GM04504 (cell line): ENCODE results near the gene CETN2.
A peak's percentile ranks its signal among the peaks of the same experiment; 100 is the strongest.
"Not testable (repeated sequence)": the region's sequence is repeated elsewhere in the genome, so short reads cannot be mapped to it uniquely, and the experiment has no call there.

Experiments
- DNase-seq: peaks from one replicate; pipeline ENCODE4 v3.0.0-alpha.2; 2012; ENCODE audit warnings: low read depth

The CETN2 gene

DNA sequence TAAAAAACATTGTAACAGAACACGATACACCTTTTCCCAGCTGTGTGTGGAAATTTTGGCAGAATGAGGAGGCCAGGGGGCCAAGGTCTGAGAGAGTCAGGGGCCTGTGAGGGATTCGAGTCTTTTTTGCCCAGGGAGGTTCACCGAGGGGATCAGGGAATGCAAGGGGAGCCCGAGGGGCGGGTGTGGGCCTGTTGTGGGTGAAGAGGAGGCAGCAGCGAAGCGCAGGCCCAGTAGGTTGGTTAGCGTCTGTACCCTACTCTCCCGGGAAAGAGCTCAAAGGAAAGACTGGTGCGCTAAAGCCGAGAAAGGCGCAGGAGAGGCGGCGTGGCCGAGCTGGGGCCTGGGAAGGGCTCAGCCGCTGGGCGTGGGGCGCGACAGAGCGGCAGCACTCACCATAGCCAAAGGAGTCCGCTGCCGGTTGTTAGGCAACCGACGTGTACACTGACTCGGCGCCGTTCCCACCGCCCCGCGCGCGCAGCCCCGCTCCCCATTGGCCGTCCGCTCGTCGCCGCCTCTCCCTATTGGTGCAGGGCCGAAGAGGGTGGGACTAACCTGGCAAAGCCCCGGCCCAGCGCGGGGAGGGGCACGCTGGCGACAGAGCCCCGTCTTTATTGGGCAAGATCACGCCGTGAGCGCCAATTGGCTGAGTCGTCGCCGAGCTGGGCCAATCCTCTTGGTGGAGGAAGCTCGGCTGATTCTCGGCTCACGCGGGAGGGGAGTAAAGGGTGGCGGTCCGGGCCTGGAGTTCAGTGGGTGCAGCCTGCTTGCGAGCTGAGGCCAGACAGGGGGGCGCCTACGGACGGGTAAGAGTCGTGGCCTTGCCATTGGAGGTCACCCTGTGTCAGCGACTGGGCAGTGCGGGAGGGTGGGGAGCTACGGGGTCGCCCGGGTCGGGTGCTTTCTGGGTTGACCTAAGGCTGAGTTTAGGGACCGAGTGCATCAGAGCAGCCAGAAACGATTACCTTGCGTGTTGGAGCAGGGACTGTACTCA, at the start of gene CETN2, which contains the start of gene NSDHL:
TSS of gene CETN2 (minus strand) at position 446 of the 994 bp plus-strand sequence. CDS start at position 399, 47 bp downstream.
TSS of gene NSDHL (plus strand) at position 752 of the 994 bp plus-strand sequence. CDS start 15,262 bp downstream, outside the sequence.
- peak; percentile 90 for DNase-seq

DNA sequence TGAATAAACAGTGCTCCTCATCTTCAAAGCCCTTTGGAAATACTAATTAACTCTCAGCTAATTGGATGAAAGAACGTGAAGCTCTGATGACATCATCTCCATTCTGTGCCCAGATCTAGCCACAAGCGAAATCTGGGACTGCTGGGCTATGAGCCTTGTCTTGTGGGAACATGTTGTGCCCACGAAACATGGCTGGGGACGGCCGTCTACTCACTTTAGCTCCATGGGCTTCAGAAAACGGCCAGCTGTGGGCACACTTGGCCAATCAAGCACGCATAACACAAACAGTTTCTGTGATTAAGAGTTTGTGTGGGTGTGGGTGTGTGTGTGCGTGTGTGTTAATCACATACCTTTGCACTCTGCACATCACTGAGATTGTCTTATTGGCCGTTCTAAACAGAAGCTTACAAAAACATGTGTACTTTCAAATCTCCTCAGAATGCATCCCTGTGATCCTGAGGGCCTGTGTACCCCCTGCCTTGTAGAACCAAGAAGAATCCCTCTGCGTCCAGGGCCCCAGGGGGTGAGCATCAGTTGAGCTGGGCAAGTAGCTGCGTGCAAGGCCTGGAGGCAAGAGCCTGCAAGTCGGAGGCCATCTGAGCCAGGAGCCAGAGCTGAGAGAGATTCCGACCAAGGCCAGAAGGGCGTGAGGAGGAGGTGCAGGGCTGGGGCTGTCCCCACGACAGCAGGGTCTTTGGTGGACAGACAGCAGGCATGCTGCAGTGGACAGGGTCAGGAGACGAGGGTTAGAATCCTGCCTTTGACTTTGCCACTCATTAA, 48.6 kb upstream of the CETN2 start:
- no peak for DNase-seq

DNA sequence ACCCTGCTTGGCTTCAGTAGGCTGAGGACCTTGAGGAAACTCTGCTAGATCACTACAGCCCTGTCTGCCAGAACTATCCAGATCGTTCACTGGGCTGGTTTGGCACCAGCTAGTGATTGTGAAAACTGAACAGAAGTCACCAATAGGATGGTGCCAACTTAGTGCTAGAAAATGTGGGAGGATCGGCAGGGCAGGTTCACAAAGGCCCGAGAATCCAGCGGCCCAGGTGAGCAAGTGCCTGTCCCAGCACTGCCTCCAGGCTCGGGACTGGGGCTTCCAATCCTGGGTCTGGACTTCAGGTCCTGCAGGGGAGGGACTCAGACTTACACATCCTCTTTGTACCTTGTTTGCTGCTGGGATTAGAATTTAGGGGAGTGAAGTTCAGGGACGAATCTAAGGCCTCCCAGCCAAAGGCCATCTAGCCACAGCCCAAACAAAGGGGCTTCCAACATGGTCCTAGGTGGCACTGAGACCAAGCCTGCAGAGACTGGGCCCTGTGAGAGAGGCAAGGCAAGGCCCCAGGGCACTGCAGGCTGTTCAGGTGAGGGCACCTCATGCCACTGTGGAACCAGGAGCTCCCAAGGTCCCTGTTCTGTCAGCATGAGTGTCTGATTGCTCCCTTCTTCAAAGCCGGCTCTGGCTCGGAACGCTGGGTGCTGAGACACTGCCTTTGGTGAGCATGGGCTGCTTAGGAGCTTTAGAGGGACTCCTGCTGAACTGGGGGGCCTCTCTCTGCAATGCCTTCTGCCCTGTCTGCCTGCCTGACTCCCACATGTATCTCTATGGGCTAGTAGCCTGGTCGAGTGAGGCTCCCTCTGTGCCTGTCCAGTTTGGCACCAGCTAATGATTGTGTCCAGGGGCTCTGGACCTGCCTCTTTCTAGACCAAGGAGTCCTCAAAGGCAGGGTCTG, 46.6 kb upstream of the CETN2 start:
- DNase-seq: no peak

DNA sequence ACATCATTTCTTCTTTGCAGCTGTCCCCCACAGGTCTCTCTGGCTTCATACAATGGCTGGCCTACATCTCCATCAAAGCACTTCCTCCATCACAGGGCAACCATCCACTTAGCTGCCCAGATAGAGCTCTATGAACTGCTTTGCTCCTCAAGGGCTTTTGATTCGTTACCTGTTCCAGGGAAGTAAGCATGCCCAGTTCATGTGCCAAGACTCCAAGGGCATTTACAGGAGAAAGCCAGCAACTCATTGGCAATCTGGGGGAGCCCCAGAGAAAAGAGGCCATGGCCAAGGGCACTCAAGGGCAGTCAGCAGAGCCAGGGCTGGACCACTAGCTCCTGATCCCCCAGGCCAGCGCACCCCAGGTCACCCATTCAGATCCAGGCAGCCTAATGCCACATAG, 42.8 kb upstream of the CETN2 start:
- no peak for DNase-seq

DNA sequence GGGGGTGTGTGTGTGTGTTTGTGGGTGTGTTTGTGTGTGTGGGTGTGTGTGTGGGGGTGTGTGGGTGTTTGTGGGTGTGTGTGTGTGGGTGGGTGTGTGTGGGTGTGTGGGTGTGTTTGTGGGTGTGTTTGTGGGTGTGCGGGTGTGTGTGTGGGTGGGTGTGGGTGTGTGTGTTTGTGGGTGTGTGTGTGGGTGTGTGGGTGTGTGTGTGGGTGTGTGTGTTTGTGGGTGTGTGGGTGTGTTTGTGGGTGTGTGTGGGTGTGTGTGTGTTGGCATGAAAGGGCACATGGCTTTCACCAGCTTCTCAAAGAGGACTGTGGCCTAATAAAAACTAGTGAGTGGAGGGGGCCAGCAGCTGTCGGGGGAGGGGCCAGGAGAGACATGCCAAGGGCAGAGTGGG, 42.0 kb upstream of the CETN2 start:
- no peak for DNase-seq

DNA sequence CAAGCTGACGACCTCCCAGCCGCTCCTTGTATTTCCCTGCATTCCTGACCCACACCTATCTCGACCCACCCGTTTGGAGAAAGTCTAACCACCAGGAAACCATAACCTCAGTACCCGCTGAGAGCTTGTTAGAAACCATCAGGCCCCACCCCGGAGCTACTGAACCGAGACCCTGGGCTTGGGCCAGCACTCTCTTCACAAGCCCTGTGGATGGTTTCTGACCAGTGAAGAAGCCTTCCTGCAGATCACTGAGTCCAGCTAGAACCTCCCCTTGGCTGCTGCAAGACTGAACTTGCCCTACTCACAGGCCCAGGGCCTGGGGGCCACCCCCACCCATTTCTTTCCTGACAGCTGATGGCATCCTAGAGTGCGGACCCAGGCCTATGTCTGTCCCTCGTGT, 40.7 kb upstream of the CETN2 start:
- no peak for DNase-seq

DNA sequence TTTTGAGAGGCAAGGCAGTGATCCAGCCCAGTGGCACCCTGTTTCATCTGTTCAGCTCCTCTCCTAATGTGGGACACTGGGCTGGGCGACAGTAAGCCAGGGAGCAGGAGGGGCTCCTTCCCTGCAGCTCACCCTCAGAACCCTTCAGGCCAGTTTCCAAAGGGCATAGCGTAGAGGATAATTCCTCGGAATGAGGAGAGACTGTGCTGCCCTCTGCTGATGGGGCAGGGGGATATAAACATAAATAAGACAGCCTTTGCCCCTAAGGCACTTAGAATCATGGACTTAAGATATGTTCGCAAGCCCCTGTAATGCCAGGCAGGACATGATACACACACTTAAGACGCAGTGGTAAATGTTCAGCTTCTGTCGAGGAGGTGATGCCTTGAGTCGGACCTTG, 39.4 kb upstream of the CETN2 start:
- no peak for DNase-seq

DNA sequence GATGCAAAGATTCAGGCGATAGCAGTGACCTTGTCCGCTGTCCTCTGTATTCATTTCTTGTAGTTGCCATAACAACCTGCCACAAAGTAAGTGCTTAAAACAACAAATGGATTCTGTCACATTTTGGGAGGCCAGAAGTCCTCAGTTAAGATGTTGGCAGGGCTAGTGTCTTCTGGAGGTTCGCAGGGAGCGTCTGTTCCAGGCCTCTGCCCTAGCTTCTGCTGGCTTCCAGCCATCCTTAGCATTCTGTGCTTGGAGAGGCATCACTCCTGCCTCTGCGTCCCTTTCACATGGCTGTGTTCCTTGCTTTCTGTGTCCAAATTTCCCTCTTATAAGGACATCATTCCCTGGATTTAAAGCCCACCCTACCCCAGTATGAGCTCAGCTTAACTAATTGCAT, 35.8 kb upstream of the CETN2 start:
- DNase-seq: no peak

DNA sequence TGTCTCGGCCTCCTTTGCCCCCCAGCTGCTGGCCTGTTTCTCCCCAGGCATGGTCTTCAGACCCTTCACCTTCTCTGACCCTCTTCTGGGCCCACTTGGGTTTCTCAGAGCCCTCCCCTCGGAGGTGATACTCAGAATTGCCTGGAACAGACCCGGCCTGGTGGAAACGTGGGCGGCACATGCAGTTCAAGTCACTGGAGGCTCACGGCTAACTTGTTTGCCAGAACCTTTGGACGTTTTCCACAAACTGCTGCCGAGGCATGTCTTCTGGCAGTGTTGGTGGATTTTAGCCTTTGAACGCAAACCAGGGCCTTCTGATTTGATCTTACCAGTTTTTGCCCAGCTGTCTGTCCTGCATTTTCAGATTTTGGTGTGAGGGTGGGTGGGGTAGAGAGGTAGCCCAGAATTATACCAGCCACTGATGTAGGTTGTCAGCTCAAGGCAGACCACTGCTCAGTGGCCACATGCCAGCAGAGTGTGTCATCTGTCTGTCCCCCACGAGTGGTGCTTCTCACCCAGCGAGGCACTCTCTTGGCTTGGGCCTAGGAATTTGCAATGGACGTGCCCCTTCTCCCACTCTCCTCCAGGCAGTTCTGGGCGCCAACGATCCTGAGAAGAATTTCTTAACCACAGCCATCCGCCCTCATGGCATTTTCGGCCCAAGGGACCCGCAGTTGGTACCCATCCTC, 34.8 kb upstream of the CETN2 start:
- DNase-seq: no peak

DNA sequence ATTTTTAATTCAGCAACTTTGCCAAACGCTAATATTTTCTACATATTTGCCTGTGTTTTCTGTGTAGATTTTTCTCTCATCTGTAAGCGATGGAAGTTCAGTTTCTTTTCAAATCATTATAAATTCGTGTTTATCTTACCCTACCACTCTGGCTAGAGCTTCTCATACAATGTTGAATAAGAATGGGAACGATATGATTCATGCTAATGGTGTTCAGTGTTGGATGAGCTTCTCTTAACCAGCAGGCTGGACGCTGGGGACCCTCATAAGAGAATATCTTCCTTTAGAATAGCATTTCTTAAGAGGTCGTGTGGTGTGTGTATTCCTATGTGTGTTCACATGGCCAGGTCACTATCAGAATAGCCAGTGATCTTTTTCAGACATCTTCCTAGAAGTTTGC, 31.3 kb upstream of the CETN2 start:
- DNase-seq: no peak

DNA sequence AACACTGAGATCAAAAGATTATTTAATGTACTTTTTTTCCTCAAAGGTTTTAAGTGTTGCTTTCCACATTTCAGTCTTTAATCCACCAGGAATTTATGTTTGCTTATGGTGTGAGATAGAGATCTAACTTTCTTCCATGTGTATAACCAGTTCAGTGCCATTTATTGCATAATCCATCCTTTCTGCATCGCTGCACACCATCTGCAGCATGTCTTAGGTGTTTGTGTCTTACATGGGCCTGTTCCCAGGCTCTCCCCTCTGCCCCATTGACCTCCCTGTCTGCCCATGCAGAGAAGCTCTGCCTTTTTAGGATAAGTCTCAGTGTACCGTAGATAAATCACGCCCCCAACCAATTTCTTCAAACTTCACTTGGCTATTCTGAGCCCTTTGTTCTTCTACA, 30.6 kb upstream of the CETN2 start:
- DNase-seq: no peak

DNA sequence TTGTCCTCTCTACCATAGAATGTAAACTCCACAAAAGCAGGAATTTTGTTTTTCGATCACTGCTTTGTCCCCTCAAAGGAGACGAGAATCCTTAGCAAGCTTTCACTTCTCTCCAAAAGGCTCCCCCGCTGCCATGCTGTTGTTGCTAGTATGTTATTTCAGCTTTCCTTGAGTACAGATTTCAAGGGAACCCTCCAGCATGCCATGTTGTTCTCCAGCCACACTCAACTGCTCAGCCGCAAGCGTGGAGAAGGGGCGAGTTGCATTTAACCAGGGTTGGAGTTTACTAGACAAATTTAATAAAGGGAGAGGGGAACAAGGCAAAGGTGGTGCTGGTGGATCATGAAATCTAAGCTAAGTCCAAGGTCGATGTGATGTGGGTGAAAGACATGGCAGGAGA, 23.4 kb upstream of the CETN2 start:
- DNase-seq: no peak

DNA sequence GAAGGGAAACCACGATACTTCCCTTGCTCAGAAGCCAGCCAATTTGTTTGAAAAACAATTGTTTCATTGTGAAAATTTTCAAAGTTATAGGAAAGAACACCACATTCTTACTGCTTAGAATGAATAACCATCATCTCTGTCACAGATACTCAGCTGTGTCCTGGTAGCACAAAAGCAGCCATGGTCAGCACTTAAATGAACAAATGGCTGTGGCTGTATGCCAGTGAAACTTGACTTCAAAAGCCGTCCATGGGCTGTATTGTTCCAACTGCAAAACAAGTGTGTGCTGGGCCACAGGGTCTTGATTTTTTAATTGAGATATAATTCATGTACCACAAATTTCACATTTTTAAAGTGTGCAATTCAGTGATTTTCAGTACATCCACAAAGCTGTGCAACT, 19.9 kb upstream of the CETN2 start:
- no peak for DNase-seq

DNA sequence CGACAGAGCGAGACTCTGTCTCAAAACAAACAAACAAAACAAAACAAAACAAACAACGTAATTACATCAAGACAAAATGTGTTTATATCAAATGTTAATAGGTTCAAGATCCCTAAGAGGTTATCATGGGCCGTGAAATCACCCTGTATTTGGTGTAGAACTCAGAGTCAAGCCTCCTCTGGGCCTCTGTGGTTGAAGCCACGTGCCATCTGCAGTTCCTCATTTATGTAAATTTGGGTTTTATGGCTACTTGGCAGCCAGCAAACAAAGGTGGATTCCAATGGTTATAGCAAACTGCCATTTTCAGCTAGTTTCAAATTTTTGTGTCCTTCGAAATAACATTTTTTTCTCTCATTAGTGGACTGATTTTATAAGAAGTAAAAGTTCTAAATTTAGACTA, 16.7 kb upstream of the CETN2 start:
- no peak for DNase-seq

DNA sequence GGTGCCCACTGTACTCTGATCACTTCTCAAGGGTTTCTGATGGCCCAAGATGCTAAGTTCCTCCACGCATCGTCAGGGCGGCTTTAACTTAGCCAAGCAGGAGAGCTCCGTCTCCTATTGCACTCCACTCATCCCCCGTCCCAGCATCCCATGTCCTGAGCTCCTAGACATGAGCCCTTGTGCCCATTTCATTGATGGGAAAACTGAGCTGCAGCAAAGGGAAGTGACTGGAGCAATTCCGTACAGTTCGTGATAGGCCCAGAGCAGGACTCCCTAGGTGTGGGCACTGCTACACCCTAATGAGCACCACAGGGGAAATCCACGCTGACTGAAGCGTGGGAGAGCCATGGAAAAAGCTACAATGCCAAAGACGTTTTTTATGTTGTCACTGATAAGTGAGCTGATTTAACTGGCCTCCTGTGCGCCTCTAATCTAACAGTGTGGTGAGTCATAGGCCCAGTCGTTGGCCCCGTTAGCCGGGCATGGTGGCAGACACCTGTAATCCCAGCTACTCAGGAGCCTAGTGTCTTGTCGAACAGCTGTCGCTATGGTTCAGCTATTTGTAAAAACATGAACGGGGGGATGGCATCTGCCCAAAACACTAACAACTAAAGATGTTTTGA, 15.2 kb upstream of the CETN2 start:
- DNase-seq: no peak

DNA sequence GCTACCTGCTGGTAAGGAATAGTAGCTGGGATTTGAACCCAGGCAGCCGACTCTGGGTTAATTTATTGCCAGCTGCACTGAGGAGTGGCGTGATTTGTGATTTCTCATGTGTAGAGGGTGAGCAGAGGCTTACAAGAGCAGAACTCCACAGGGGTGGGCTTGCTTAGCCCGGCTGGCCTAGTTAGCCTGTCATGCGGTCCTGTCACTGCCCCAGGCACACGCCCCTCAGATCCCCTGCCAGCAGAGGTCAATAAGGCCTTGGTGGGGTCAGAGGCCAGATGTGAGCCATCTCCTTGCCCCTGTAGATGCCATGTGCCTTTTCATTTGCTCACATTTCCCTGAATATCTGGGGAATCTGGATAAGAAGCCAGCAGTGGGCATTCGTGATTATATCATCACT, 13.7 kb upstream of the CETN2 start:
- no peak for DNase-seq

DNA sequence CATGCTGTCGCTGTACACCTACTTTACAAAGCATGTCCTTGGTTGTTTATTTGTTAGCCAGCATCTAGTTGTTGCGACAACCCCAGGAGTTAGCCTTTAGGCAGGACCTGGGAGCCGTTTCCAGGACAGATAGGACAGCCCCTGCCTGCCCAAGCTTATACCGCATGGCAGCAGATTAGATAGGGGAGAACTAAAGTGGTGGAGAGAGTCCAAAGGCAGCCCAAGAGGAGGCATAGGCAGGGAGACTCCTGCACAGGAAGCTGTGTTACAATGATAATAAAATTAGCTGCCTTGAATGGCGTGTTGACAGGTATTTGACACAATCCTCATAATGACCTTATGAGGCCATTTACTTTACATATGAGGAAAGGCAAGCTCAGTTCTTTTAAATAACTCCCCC, 13.3 kb upstream of the CETN2 start:
- no peak for DNase-seq

DNA sequence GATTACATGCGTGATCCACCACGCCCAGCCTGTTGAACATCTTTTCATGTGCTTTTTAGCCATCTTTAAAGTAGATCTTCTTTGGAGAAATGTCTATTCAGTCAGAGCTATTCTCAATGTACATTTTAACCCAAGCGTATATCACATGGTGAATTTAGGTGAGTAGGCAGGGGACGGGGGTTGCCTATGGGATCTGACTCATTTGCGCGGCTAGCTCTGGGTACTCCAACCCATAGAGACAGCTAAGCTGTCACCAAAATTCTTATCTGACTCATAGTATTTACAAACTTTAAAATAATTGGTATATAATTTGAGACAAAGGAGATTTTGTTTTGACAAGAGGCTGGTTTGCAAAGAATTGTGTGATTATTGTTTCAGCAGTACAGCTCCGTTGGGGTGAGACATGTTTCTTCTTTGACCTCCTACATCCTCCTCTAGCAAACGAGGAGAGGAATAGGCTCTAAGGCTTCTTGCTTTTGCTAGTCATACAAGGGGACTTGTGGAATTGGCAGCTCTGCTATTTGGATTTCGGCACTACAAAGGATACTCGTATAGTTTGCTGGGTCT, 12.3 kb upstream of the CETN2 start:
- DNase-seq: no peak

DNA sequence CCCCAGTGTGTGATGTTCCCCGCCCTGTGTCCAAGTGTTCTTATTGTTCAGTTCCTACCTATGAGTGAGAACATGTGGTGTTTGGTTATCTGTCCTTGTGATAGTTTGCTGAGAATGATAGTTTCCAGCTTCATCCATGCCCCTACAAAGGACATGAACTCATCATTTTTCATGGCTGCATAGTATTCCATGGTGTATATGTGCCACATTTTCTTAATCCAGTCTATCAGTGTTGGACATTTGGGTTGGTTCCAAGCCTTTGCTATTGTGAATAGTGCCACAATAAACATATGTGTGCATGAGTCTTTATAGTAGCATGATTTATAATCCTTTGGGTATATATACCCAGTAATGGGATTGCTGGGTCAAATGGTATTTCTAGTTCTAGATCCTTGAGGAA, 4.9 kb upstream of the CETN2 start:
- DNase-seq: not testable (repeated sequence)

DNA sequence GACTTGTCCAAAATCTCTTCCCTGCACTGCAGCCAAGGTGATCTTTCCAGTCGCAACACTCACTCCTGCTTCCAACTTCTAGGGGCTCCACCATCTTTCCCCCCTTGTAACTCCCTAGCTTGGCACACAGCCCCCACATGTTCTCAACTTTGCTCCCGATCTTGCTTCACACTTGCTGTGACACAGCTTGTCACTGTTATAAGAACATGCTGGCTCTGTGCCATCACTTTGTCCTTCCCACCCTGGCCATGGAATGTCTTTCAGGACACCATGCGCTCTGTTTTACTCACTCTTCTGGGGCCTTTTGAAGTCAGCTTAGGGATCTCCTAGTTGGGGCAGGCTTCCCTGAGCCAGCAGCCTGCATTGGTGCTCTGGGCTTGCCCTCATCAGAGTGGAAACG, 2.8 kb upstream of the CETN2 start:
- DNase-seq: no peak

DNA sequence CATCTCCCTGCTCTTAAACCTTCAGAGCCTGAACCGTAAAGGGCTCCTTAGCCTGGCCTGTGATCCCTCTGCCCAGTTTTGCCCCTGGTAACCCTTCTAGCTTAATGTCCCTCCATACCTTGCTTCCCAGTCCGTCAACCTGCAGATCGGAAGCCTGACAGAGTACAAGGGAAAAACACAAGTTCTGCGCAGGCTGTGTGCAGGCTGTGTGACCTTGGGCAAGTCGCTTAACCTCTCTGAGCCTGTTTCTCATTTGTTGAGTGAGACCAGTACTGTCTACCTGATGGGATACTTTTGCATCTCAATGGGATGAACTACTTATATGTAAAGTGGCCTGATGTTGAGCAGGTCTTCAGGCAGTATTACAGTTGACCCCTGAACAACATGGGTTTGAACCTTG, 2.0 kb upstream of the CETN2 start:
- no peak for DNase-seq
